Cardiac muscle cell (in vitro differentiated cells and primary cell): ENCODE data around the gene SPARC. TPM values are rescaled to one million over a fixed set of nuclear protein-coding genes. Genes with fewer than 3 reads are reported as not detected.
"Not testable (repeated sequence)": the region's sequence is repeated elsewhere in the genome, so short reads cannot be mapped to it uniquely, and the experiment has no call there.

Experiments
- DNase-seq, 2 donors: peaks; one replicate each; pipeline versions ENCODE4 v3.0.0 to v3.0.0-alpha.2; 2010 to 2017; ENCODE audit warnings: low read depth in 1 of 2, low spot score in 1 of 2
- H3K27ac ChIP-seq: fragments of 200-600 bp; sonication (generic); 2 replicates; pipeline ENCODE4 v1.5.1; 2016
- H3K27me3 ChIP-seq: fragments of 200-600 bp; sonication (generic); 2 replicates; pipeline ENCODE4 v1.6.0; 2016; ENCODE audit warnings: control low read depth
- H3K36me3 ChIP-seq: fragments of 200-600 bp; sonication (generic); 2 replicates; pipeline ENCODE4 v1.5.1; 2016; ENCODE audit warnings: control low read depth
- H3K4me1 ChIP-seq: fragments of 200-600 bp; sonication (generic); 2 replicates; pipeline ENCODE4 v1.8.1; 2017; ENCODE audit warnings: low read depth, mild to moderate bottlenecking, mixed run types
- H3K4me3 ChIP-seq: fragments of 200-600 bp; sonication (generic); 2 replicates; pipeline ENCODE4 v1.5.1; 2016; ENCODE audit warnings: mild to moderate bottlenecking
- H3K9me3 ChIP-seq: fragments of 200-600 bp; sonication (generic); 2 replicates; pipeline ENCODE4 v1.5.1; 2017; ENCODE audit warnings: low read depth, mild to moderate bottlenecking, control low read depth
- polyA plus RNA-seq: library from polyadenylated mRNA; unstranded; fragments of >200 nt; fragmentation: Nextera tagmentation; extraction: Ambion mirVana; gene quantifications from 2 replicates; pipeline ENCODE4 v1.2.1, GENCODE V29; 2016
- total RNA-seq: library from RNA; depleted of rRNA; stranded (reverse); fragments of >200 nt; gene quantifications from 2 replicates; pipeline ENCODE4 v1.2.3, GENCODE V29; 2016
- TF ChIP-seq, protein P1 (sequence below): IDR thresholded peaks from 2 replicates; pipeline ENCODE4 v1.5.1; 2012; ENCODE audit warnings: low read depth, mild to moderate bottlenecking, low read length

SPARC gene
- total and polyA plus RNA-seq, 2 experiments from 2014 or later: 130 to 705 TPM

DNA sequence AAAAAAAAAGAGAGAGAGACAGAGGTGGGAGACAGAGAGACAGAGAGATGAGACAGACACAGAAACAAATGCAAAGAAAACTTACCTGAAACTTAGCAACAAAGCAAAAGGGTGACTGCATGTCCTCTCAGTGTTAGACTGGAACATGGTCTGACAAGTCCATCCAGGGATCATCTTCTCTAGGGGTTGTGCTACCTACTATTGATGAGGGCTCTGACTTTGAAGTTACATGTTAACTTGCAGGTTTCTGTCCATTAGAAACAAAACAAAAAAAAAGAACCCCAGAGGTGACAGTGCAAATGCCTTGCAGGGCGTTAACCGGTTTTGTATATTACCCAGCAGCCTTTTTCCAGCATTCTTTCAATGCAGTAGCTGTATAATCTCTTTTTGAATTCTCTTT is 13.6 kb upstream of the SPARC start:
- TF ChIP-seq, protein P1, sequence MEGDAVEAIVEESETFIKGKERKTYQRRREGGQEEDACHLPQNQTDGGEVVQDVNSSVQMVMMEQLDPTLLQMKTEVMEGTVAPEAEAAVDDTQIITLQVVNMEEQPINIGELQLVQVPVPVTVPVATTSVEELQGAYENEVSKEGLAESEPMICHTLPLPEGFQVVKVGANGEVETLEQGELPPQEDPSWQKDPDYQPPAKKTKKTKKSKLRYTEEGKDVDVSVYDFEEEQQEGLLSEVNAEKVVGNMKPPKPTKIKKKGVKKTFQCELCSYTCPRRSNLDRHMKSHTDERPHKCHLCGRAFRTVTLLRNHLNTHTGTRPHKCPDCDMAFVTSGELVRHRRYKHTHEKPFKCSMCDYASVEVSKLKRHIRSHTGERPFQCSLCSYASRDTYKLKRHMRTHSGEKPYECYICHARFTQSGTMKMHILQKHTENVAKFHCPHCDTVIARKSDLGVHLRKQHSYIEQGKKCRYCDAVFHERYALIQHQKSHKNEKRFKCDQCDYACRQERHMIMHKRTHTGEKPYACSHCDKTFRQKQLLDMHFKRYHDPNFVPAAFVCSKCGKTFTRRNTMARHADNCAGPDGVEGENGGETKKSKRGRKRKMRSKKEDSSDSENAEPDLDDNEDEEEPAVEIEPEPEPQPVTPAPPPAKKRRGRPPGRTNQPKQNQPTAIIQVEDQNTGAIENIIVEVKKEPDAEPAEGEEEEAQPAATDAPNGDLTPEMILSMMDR: no peak
- H3K27ac ChIP-seq: no peak overlapping the region

DNA sequence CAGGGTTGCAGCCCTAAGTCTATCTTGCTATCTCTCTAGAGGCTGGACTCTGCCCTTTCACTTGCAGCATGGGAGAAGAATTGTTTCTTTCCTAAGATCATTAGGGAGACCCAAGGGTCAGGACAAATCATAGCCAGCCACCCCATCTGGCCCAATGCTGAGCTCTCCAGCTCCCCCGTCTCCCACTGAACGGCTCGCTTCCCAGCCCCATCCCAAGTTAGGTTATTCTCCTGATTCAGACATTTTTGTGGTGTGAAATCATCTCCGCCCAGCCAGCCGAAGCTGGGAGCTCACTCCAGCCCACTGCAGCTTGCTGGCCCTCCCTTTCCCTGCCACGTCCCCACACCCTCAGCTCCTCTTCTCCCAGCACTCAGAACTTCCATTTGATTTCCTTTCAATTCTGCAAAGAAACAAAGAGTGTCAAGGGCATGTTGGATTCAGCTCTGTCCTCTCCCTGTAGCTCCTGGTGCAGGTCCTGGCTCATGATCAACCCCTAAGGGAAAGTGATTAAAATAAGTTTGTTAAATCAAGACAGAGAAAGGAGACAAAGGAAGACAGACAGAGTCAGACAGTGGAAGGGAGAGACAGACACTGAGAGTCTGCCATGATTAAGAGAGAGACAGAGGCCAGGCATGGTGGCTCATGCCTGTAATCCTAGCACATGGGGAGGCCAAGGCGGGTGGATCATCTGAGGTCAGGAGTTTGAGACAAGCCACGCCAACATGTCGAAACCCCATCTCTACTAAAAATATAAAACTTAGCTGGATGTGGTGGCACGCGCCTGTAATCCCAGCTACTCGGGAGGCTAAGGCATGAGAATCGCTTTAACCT is 12.6 kb upstream of the SPARC start:
- no peak overlapping the region for H3K4me3 ChIP-seq
- DNase-seq: peak in 1 of 2 donors; percentile 98
- H3K36me3 ChIP-seq: no peaks in the 10 kb centered on the region
- no peaks in the 10 kb centered on the region for H3K27me3 ChIP-seq
- H3K9me3 ChIP-seq: no peaks in the 10 kb centered on the region
- peaks cover 5% of the 10 kb centered on the region for H3K4me1 ChIP-seq
- H3K27ac ChIP-seq: no peak overlapping the region
- TF ChIP-seq, protein P1: no peak

More for the DNA sequence above, 13.6 kb upstream of the SPARC start:
- Histone ChIP-seq H3K4me3 (no peak overlapping the region), H3K4me1 (peaks cover 5% of the 10 kb centered on the region), H3K9me3 (no peaks in the 10 kb centered on the region), H3K27me3 (no peaks in the 10 kb centered on the region), H3K36me3 (no peaks in the 10 kb centered on the region)
- DNase-seq: no peak

DNA sequence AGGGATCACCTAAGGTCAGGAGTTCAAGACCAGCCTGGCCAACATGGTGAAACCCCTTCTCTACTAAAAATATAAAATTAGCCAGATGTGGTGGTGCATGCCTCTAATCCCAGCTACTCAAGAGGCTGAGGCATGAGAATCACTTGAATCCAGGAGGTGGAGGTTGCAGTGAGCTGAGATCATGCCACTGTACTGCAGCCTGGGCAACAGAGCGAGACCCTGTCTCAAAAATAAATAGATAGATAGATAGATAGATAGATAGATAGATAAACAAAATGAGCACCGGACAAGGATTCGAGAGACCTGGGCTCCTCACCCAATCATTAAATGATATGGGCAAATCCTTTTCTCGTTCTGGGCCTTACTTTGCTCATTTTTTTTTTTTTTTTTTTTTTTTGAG is 11.4 kb upstream of the SPARC start:
- not testable (repeated sequence) for H3K27me3 ChIP-seq, H3K27ac ChIP-seq, H3K9me3 ChIP-seq, H3K36me3 ChIP-seq, H3K4me1 ChIP-seq, H3K4me3 ChIP-seq, DNase-seq

DNA sequence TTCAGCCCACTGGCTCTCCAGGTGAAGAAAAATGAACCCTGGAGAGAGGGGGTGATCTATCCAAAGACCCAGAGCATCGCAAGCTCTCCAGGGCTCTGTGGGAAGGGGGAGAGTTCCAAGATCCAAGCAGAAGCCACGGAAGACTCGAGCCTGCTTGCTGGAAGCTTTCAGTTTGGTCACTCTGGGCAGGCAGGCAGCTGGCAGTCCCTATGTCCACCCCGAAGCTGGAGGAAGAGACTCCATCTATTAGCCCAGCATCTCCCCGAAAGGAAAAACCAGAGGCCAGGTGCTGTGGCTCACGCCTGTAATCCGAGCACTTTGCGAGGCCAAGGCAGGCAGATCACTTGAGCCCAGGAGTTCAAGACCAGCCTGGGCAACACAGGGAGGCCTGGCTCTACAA is 10.7 kb upstream of the SPARC start:
- DNase-seq: no peak
- H3K27ac ChIP-seq: no peak overlapping the region
- H3K4me1 ChIP-seq: peaks cover 5% of the 10 kb centered on the region
- TF ChIP-seq, protein P1: no peak
- no peak overlapping the region for H3K4me3 ChIP-seq
- no peaks in the 10 kb centered on the region for H3K27me3 ChIP-seq
- no peaks in the 10 kb centered on the region for H3K36me3 ChIP-seq
- no peaks in the 10 kb centered on the region for H3K9me3 ChIP-seq

DNA sequence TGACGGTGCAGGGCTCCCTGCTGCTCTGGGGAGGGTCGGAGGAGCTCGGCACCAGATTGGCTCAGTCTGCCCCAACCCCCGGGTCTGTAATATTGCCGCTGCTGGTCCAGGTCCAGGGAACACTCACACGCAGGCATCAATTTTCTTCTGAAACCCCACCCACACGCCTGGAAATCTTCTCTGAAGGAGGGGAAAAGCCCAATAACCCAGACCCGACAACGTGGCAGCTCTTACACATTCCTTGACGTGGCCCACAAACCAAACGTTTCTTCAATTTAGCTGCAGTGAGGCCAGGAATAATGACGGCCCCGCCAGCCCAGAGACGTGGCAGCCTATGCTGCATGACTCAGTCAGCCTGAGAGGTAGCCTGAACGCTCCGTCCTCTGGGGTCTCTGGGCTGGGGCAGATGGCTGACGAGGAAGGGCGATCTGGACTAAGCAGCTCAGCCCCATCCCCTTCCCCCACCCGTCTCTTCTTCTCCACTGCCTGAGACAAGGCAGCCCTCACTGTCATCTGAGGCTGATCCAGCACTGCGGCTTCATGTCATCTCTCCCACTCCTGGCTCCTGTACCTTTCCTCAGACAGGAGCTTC is 9.9 kb upstream of the SPARC start:
- no peak overlapping the region for H3K4me3 ChIP-seq
- TF ChIP-seq, protein P1: no peak
- no peak overlapping the region for H3K27ac ChIP-seq
- H3K4me1 ChIP-seq: peaks cover 5% of the 10 kb centered on the region
- H3K9me3 ChIP-seq: no peaks in the 10 kb centered on the region
- DNase-seq: peak in 1 of 2 donors; percentile 98
- no peaks in the 10 kb centered on the region for H3K27me3 ChIP-seq
- no peaks in the 10 kb centered on the region for H3K36me3 ChIP-seq

DNA sequence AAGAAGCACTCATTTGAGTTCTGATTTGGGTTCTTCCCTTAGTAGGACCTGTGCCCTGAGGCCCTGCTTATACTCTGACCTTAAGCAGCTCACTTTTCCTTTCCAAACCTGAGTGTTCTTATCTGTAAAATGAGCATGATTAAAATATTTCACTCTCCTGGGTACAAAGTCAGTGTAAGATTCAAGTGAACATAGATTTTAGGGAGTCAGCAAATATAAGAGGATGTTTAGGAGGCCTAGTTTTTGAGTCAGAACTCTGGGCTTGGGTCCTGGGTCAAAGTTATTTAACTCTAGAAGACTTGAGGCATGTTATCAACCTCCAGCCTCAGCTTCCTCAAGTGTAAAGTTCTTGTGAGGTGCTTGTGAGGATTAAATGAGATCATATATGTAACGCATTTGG is 8.7 kb upstream of the SPARC start:
- peaks cover 5% of the 10 kb centered on the region for H3K4me1 ChIP-seq
- TF ChIP-seq, protein P1: no peak

More for the DNA sequence above, 8.7 kb upstream of the SPARC start:
- Histone ChIP-seq H3K27ac (no peak overlapping the region), H3K4me3 (no peak overlapping the region), H3K36me3 (no peaks in the 10 kb centered on the region), H3K9me3 (no peaks in the 10 kb centered on the region), H3K27me3 (no peaks in the 10 kb centered on the region)
- no peak for DNase-seq
